Ectodermal cell (in vitro differentiated cells): Measurements from ENCODE around the gene ROPN1.

Experiments
- H3K27ac ChIP-seq: 2 replicates; pipeline ENCODE4 v1.7.0; 2013; ENCODE audit warnings: mild to moderate bottlenecking, low read depth, low read length; ENCODE audit not compliant: insufficient read depth, poor library complexity, severe bottlenecking
- H3K27me3 ChIP-seq: 2 replicates; pipeline ENCODE4 v1.7.0; 2013; ENCODE audit warnings: mild to moderate bottlenecking, low read length; ENCODE audit not compliant: insufficient read depth, control insufficient read depth, poor library complexity, severe bottlenecking
- H3K36me3 ChIP-seq: one replicate; pipeline ENCODE4 v1.7.0; 2013; ENCODE audit warnings: low read length; ENCODE audit not compliant: control insufficient read depth, insufficient read depth
- H3K4me1 ChIP-seq: one replicate; pipeline ENCODE4 v1.7.0; 2013; ENCODE audit warnings: low read length; ENCODE audit not compliant: control insufficient read depth, insufficient read depth
- H3K4me3 ChIP-seq: 2 replicates; pipeline ENCODE4 v1.7.0; 2013; ENCODE audit warnings: low read depth, low read length, control low read depth; ENCODE audit not compliant: insufficient read depth
- H3K9me3 ChIP-seq: 2 replicates; pipeline ENCODE4 v1.7.0; 2013; ENCODE audit warnings: mild to moderate bottlenecking, low read length, moderate library complexity; ENCODE audit not compliant: control insufficient read depth
- WGBS, 2 experiments: methylation state at CpG; one replicate each; pipeline ENCODE4 v1.1.7; 2013; ENCODE audit warnings: missing lambda C conversion rate in 2 of 2; 5-methylcytosine and 5-hydroxymethylcytosine counted together

The ROPN1 gene

DNA sequence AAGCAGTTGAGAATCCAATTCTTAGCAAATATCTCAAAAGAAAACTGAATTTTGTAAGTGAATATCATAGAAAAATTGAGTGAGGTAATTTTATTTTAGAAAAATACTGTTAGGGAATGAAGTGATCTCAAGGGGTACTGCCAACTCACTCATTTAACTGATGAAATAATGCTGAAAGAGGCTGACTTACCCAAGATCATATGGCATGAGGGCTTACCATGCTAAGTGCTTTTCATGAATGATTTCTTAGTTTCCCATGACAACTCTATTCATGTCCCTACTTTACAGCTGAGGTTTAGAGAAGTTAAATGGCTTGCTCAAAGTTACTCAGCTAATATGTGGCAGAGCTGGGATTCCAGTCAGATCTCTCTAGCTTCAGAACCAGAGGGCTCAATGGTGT, 61.5 kb downstream of the ROPN1 start:
- no peaks in the 10 kb centered on the region for H3K9me3 ChIP-seq
- H3K4me1 ChIP-seq, result no peaks in the 10 kb centered on the region
- H3K27ac ChIP-seq, result no peak overlapping the region
- H3K27me3 ChIP-seq, result no peaks in the 10 kb centered on the region
- no peak overlapping the region for H3K4me3 ChIP-seq
- H3K36me3 ChIP-seq, result peaks cover 16% of the 10 kb centered on the region

DNA sequence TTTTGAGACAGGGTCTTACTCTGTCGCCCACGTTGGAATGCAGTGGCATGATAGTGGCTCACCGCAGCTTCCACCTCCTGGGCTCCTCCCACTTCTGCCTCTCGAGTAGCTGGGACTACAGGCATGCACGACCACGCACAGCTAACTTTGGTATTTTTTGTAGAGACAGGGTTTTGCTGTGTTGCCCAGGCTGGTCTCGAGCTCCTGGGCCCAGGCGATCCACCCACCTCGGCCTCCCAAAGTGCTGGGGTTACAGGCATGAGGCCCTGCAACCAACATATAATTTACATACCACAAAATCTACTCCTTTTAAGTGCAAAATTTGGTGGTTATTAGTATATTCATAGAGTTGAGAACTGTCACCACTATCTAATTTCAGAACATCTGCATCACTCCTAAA, 62.6 kb downstream of the ROPN1 start:
- no peak overlapping the region for H3K27ac ChIP-seq
- 91 to 98% methylated on average over 8 to 9 of the region's 9 CpGs for WGBS, 2 experiments
- no peaks in the 10 kb centered on the region for H3K4me1 ChIP-seq
- no peaks in the 10 kb centered on the region for H3K27me3 ChIP-seq
- no peak overlapping the region for H3K4me3 ChIP-seq
- H3K36me3 ChIP-seq, result peaks cover 16% of the 10 kb centered on the region
- H3K9me3 ChIP-seq, result no peaks in the 10 kb centered on the region

DNA sequence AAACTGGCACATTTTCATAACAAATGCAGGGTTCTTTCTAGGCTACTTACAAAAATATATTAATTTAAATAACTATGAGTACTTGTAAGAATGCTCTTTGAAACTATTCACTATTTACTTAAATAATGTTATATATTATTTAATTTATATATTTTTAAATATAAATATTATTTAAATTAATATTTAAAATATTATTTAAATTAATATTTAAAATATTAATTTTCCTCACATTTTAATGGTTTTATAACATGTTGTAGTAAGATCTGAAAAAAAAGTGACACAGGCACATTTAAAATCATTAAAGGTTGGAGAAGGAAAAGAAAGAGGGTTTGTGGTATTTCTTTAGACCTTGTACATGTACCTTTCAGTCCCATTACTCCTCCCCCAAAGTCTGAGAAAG, 65.5 kb downstream of the ROPN1 start:
- H3K4me1 ChIP-seq, result no peaks in the 10 kb centered on the region
- H3K4me3 ChIP-seq, result no peak overlapping the region
- peaks cover 24% of the 10 kb centered on the region for H3K36me3 ChIP-seq
- no peaks in the 10 kb centered on the region for H3K27me3 ChIP-seq
- H3K27ac ChIP-seq, result no peak overlapping the region
- H3K9me3 ChIP-seq, result no peaks in the 10 kb centered on the region

DNA sequence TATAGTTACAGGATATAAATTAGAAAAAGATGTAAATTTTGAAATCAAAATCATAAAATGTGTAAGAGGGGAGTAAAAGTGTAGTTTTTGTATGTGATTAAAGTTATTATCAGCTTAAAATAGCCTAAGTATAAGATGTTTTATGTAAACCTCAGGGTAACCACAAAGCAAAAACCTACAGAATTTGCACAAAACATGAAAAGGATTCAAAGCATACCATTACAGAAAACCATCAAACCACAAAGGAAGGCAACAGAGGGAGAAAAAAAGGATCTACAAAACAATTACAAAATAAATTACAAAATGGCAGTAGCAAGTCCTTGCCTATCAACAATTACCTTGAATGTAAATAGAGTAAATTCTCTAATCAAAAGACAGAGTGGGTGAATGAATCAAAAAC, 71.1 kb downstream of the ROPN1 start:
- H3K27me3 ChIP-seq, result no peaks in the 10 kb centered on the region
- no peak overlapping the region for H3K4me3 ChIP-seq
- H3K27ac ChIP-seq, result no peak overlapping the region
- H3K9me3 ChIP-seq, result no peaks in the 10 kb centered on the region
- H3K36me3 ChIP-seq, result peaks cover 27% of the 10 kb centered on the region
- no peaks in the 10 kb centered on the region for H3K4me1 ChIP-seq

DNA sequence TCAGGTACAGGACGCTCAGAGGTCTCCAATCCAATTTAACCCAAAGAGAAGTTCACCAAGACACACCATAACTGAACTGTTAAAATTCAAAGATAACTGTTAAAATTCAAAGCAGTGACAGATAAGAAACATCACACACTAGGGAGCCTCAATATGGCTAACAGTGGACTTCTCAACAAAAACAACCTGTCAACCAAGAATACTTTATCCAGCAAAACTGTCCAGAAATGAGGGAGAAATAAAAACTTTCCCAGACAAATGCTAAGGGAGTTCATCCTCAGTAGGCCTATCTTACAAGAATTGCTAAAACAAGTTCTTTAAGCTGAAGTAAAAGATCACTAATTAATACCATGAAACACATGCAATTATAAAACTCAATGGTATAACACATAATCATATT, 71.5 kb downstream of the ROPN1 start:
- WGBS, 2 experiments, result 92 to 100% methylated on average over 1 of the region's 1 CpG
- Histone ChIP-seq H3K4me1 (no peaks in the 10 kb centered on the region), H3K9me3 (no peaks in the 10 kb centered on the region), H3K4me3 (no peak overlapping the region), H3K27me3 (no peaks in the 10 kb centered on the region), H3K36me3 (peaks cover 27% of the 10 kb centered on the region), H3K27ac (no peak overlapping the region)

DNA sequence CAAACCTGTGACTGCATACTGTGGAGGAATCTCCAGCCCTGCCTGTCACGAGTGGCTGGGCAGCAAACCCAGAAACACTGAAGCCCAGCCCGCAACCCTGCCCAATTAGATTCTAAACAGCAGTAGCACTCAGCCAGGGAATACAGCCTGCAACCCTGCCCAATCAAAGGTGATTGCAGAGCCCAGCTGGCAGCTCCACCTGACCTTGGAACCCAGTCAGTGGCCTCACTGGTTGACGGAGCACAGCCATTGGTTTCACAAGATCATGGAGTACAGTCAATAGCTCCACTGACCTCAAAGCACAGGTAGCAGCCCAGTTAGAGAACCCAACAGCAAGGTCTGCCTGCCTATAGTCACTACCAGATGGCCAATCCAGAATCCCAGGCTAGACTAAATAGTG, 72.6 kb downstream of the ROPN1 start:
- Histone ChIP-seq H3K4me3 (no peak overlapping the region), H3K36me3 (peaks cover 27% of the 10 kb centered on the region), H3K27ac (no peak overlapping the region), H3K9me3 (no peaks in the 10 kb centered on the region), H3K27me3 (no peaks in the 10 kb centered on the region), H3K4me1 (no peaks in the 10 kb centered on the region)
- WGBS, 2 experiments, result 90 to 91% methylated on average over 3 of the region's 3 CpGs
